ENCODE measurements around the gene ADSS2.
A peak's percentile ranks its signal among the peaks of the same experiment; 100 is the strongest.
"Not testable (repeated sequence)": the region's sequence is repeated elsewhere in the genome, so short reads cannot be mapped to it uniquely, and the experiment has no call there.

The ADSS2 gene

GRCh38 chr1:244451539-244451950 is at the start of gene ADSS2:
Gene ADSS2, minus strand, starts transcription at chr1:244451909. Its CDS starts 92 bp downstream, at chr1:244451817.
- DNase-seq (ENCODE audit: low read depth) = no peak

GRCh38 chr1:244500515-244500914 is 48.8 kb upstream of the ADSS2 start:
- not testable (repeated sequence) for DNase-seq (ENCODE audit: low read depth)

DNA sequence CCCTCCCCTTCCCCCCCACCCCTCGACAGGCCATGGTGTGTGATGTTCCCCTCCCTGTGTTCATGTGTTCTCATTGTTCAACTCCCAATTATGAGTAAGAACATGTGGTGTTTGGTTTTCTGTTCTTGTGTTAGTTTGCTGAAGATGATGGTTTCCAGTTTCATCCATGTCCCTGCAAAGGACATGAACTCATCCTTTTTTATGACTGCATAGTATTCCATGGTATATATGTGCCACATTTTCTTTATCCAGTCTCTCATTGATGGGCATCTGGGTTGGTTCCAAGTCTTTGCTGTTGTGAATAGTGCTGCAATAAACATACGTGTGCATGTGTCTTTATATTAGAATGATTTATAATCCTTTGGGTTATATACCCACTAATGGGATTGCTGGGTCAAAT is 47.8 kb upstream of the ADSS2 start:
- DNase-seq (ENCODE audit: low read depth) = not testable (repeated sequence)

- no peak for DNase-seq (ENCODE audit: low read depth)
Observed at GRCh38 chr1:244497805-244498204, 46.1 kb upstream of the ADSS2 start.

- no peak for DNase-seq (ENCODE audit: low read depth)
Observed at GRCh38 chr1:244496186-244496585, 44.5 kb upstream of the ADSS2 start.

- no peak for DNase-seq (ENCODE audit: low read depth)
Observed at GRCh38 chr1:244494653-244495052, 42.9 kb upstream of the ADSS2 start.

GRCh38 chr1:244484971-244485370 is 33.3 kb upstream of the ADSS2 start:
- DNase-seq (ENCODE audit: low read depth) = not testable (repeated sequence)

DNA sequence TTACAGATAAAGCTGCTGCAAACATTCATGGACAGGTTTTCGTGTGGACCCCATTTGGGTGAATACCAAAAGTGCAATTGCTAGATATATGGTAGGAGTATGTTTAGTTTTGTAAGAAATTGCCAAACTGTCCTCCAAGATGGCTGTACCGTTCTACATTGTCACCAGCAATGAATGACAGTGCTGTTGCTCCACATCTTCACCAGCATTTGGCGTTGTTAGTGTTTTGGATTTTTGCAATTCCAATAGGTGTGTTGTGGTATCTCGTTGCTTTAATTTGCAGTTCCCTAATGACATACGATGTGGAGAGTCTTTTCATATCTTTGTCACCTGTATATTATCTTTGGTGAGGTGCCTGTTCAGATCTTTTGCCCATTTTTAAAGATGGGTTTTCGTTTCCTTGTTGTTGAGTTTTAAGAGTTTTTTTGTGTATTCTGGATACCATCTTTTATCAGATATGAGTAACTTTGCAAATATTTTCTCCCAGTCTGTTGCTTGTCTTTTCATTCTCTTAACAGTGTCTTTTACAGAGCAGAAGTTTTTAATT is 21.4 kb upstream of the ADSS2 start:
- DNase-seq (ENCODE audit: low read depth) = no peak

DNA sequence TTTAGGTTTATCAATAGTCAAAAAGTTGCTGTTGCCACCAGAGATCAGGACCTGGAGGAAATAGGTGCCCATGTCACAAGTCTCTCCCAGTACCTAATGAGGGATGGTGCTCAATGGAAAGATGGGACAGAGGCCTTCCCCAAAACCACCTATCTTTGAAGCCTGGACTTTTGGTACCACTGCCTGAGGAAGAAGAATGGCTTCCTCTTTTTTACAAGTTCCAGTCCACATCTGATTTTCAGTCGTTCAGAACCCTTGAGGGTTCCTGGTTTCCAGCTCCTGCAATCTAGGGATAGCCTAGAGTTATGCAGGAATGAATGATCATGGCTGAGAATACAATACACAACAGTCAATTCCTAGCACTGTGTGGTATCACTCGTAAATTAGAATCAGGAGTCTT is 15.0 kb upstream of the ADSS2 start:
- DNase-seq (ENCODE audit: low read depth) = no peak

DNA sequence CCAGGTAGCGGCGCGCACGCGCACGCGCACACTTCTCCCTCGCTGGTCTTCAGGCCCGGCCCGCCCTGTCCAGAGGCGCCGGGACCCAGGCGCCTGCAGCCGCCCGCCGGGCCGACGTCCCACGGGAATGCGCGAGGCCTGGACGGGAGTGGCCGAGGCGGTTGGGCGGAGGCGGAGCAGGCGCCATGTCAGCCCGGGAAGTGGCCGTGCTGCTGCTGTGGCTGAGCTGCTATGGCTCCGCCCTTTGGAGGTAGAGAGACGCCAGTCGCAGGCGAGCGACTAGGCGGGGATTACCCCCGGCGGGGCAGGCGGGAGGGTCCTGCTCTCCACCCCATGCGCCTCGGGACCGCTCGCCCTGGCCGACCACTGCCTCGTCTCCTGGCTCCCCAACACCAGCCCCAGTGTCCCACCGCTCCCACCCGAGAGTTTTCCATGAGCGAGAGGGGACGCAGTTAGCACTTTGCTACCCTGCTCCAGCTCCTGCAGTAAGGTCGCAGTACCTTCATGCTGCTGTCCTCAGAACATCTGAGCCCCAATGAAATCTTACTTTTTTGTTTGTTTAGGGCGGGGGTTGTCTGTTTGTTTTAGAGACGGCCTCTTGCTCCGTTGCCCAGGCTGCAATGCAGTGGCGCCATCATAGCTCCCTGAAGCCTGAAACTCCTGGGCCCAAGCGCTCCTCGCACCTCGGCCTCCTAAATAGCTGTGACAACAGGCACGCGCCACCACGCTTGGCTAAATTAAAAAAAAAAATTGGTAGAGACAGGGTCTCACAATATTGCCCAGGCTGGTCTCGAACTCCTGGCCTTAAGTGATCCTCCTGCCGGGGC is 9.7 kb upstream of the ADSS2 start, which contains the start of gene CATSPERE:
TSS of gene CATSPERE (plus strand) at position 29 of the 827 bp plus-strand sequence. CDS start at position 186, 157 bp downstream.
- DNase-seq (ENCODE audit: low read depth) = peak; percentile 60

- no peak for DNase-seq (ENCODE audit: low read depth)
Observed at GRCh38 chr1:244460197-244460596, 8.5 kb upstream of the ADSS2 start.

GRCh38 chr1:244458781-244459180 is 7.1 kb upstream of the ADSS2 start:
- no peak for DNase-seq (ENCODE audit: low read depth)

- no peak for DNase-seq (ENCODE audit: low read depth)
Observed at GRCh38 chr1:244456586-244456985, 4.9 kb upstream of the ADSS2 start.

- DNase-seq (ENCODE audit: low read depth) = no peak
Observed at GRCh38 chr1:244454412-244454811, 2.7 kb upstream of the ADSS2 start.

DNA sequence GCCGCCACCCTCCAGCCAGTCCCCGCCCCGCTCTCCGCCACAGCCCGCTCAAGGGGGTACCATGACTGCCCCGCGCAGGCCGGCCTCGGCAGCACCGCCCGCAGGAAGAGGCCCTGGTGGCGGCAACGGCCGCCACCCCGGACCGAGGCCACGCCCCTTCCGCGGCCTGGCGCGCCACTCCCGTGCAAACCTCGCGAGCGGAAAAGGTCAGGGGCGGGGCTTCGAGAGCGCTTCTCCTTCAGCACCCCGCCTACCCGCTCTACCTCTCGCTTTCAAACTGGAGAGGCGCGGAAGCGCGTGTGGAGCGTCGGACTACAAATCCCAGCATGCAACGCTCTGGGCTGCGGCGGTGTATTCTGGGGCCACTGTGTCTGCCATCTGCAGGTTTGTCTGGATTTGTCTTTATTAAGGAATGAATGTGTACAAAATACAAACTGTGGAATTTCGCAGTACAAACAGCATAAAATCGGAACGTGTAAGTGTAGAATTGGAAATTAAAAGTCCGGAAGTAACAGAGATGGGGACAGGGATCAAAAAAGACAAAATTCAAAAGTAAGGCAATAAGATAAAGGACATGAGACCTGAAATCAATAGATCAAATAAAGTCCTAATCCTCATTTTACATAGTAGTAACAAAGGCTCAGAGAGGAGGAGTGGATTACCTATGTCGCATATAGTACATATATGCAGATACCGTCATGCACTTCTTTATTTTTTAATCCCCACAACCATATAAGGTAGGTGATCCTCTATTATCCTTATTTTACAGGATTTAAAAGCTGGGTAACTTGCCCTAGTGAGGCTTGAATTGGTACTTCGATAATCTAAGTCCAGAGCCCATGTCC is 464 bp upstream of the ADSS2 start:
- peak; percentile 99 for DNase-seq (ENCODE audit: low read depth)

DNA sequence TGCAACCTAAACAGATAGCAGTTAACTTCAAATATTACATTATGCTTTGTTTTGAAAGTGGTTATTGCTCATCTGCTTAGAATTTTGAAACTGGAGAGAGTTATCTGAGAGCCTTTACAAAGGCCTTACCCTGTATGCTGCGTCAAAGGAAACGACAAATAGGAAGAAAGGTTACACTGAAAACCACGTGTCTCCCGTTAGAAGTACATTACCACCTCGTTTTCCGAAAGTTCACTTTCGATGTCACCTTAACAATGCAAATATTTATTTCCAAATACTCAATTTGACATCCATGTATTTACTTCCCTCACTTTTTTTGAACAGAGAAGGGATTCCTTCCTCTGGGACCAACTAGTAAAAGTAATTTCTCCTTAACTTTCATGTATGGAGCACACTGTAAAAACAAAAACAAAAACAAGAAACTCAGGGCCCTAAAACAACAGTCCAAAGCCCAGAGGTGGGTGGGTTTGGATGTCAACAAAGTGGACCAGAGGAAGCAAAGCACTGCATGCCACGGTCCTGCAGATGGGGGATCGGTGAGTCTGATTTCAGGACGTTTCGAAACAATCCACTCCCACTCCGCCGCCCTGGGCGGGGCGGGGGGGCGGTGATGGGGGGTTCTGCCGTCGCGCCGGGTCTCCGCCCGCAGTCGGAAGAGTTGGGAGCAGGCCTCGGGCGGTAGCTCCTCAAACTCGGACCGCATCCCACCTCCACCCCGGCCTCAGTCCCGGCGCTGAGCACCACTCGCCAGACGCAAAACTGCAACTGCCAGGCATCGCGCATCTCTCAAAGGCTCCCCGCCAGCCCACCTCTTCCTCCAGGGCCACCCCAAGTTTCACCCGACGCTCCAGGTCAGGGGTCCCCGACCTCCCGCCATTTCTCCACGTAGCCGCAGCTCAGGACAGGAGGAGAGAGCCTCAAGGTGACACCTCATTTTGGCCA is 841 bp downstream of the ADSS2 start:
- peak; percentile 51 for DNase-seq (ENCODE audit: low read depth)

- DNase-seq (ENCODE audit: low read depth) = no peak
Observed at GRCh38 chr1:244449936-244450508, 1.7 kb downstream of the ADSS2 start.

GRCh38 chr1:244448279-244449036 is 3.3 kb downstream of the ADSS2 start:
- DNase-seq (ENCODE audit: low read depth) = no peak

DNA sequence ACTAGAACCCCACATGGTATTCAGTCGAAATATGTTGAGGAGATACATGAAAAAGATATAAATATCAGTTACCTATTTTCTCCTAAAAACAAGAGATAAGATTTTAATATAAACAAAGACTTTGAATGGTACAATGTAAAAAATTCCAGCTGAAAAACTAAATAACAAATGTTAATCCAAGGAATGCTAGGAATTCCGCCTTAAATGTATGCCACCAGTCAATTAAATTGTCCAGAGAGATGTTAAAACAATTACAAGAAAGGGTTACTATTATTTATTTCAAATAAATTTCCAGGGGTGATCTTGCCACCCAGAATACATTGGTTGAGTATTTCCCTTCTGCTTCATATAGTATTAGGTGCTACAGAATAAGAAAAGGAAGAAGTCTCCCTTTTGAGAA is 4.2 kb downstream of the ADSS2 start:
- DNase-seq (ENCODE audit: low read depth) = no peak

DNA sequence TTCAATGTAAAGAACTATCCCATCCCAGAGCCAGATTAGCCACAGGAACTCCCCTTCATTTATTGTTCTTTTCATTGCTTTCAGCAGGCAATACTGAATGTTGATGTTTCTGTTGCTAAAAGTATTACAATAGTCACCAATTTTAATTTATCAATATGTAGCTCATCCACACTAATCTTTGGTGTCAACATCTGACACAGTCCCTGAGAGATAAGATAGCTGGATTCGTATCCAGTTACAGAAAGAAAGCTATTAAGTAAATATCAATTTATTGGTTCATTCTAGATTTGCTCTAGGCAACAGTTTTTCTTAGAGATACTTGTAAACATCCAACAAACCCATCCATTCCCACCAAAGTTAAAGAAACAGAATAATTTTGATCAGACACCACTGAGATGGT is 4.7 kb downstream of the ADSS2 start:
- DNase-seq (ENCODE audit: low read depth) = no peak

Measured in stimulated activated CD8-positive, alpha-beta memory T cell treated with anti-CD3 and anti-CD28 coated beads, Interleukin-12 subunit alpha, Interleukin-12 subunit beta, amount 100 ng/mL, for 4 hours (primary cell).